ENCODE measurements around the gene OPHN1. TPM values are rescaled to one million over a fixed set of nuclear protein-coding genes. Genes with fewer than 3 reads are reported as not detected.

Gene OPHN1
- total and polyA plus RNA-seq, 2 donors (not counting 3 experiments of a cell fraction or from before 2014, with no cell fraction given): 3.9 to 6.7 TPM

- dilution Hi-C loops (cut with MboI; ENCODE audit: extremely low pct_ligation_motif_present, low sequenced_read_pairs): no loop called here
- Histone ChIP-seq H3K9ac (replicated peaks; ENCODE audit: extremely low read depth, insufficient read depth, low read length) (no peak overlapping the region), H3K27me3 (ENCODE audit: control insufficient read depth in 2 of 2, insufficient read depth in 2 of 2, low read length in 2 of 2) (no peaks in the 10 kb centered on the region), H3K79me2 (ENCODE audit: control insufficient read depth, insufficient read depth, low read length) (no peaks in the 10 kb centered on the region), H3K4me3 (replicated peaks in 1 of 3; ENCODE audit: insufficient read depth in 1 of 3, low read depth in 1 of 3, low read length in 3 of 3) (no peak overlapping the region), H3K9me1 (replicated peaks; ENCODE audit: control insufficient read depth, extremely low read depth, insufficient read depth, low read length) (no peaks in the 10 kb centered on the region), H3K4me1 (ENCODE audit: control insufficient read depth, extremely low read depth, insufficient read depth, low read length) (no peaks in the 10 kb centered on the region), H4K20me1 (replicated peaks; ENCODE audit: control insufficient read depth, extremely low read depth, insufficient read depth, low read length) (no peaks in the 10 kb centered on the region), H3K36me3 (ENCODE audit: control insufficient read depth in 2 of 2, extremely low read depth in 1 of 2, insufficient read depth in 2 of 2, low read length in 2 of 2) (no peaks in the 10 kb centered on the region), H3K27ac (ENCODE audit: insufficient read depth, low read depth, low read length) (no peak overlapping the region), H3K9me3 (replicated peaks; ENCODE audit: control insufficient read depth, insufficient read depth, low read length) (no peaks in the 10 kb centered on the region), H3K4me2 (ENCODE audit: insufficient read depth, low read length) (no peak overlapping the region), H2AFZ (ENCODE audit: low read depth, low read length) (no peak overlapping the region)
- intact Hi-C loops (cut with micrococcal nuclease): no loop called here
- TF ChIP-seq CTCF (IDR thresholded peaks at IDR 0.05; ENCODE audit: extremely low read depth in 1 of 2, insufficient read depth in 1 of 2, low read depth in 1 of 2, low read length in 2 of 2): no peak
- no peak for TF ChIP-seq MAX (IDR thresholded peaks at IDR 0.05; ENCODE audit: insufficient read depth, insufficient read length)
- no peak for TF ChIP-seq FOS (IDR thresholded peaks at IDR 0.05; ENCODE audit: borderline replicate concordance, insufficient read depth, low read length)
- TF ChIP-seq EZH2 (IDR thresholded peaks at IDR 0.05; ENCODE audit: borderline replicate concordance, low read depth, low read length, severe bottlenecking): no peak
- BruUV-seq (replicated peaks): no TSS peak
- DNase-seq (ENCODE audit: low read depth, low spot score): no peak
- FAIRE-seq: no peak
- ChIA-PET CTCF (no interaction called here), POLR2A (no interaction called here)
Measured at GRCh38 chrX:68261060-68261672, 172.1 kb downstream of the OPHN1 start.

GRCh38 chrX:68256990-68257389, 176.3 kb downstream of the OPHN1 start:
- TF ChIP-seq CTCF (IDR thresholded peaks at IDR 0.05; ENCODE audit: extremely low read depth in 1 of 2, insufficient read depth in 1 of 2, low read depth in 1 of 2, low read length in 2 of 2): no peak
- TF ChIP-seq MYC (IDR thresholded peaks at IDR 0.05; ENCODE audit: low read depth, low read length): no peak
- no peak for TF ChIP-seq POLR2AphosphoS5 (IDR thresholded peaks at IDR 0.05; ENCODE audit: insufficient read depth, low read depth, low read length)
- TF ChIP-seq FOS (IDR thresholded peaks at IDR 0.05; ENCODE audit: borderline replicate concordance, insufficient read depth, low read length): no peak
- no peak for TF ChIP-seq JUN (IDR thresholded peaks at IDR 0.05; ENCODE audit: borderline replicate concordance, insufficient read depth, insufficient read length, low read depth)
- no peak for TF ChIP-seq EZH2 (IDR thresholded peaks at IDR 0.05; ENCODE audit: borderline replicate concordance, low read depth, low read length, severe bottlenecking)
- TF ChIP-seq GATA2 (IDR thresholded peaks at IDR 0.05; ENCODE audit: insufficient read depth, insufficient read length, low read depth, low read length): no peak
- no peak for TF ChIP-seq POLR2A (IDR thresholded peaks at IDR 0.05; ENCODE audit: low read depth, low read length)
- TF ChIP-seq MAX (IDR thresholded peaks at IDR 0.05; ENCODE audit: insufficient read depth, insufficient read length): no peak
- BruUV-seq (replicated peaks): no TSS peak
- FAIRE-seq: no peak
- no peak overlapping the region for H2AFZ ChIP-seq (ENCODE audit: low read depth, low read length)
- no peak overlapping the region for H3K9ac ChIP-seq (replicated peaks; ENCODE audit: extremely low read depth, insufficient read depth, low read length)
- H3K9me1 ChIP-seq (replicated peaks; ENCODE audit: control insufficient read depth, extremely low read depth, insufficient read depth, low read length): no peaks in the 10 kb centered on the region
- no peak for DNase-seq (ENCODE audit: low read depth, low spot score)
- H3K4me1 ChIP-seq (ENCODE audit: control insufficient read depth, extremely low read depth, insufficient read depth, low read length): peaks cover 14% of the 10 kb centered on the region
- no peak overlapping the region for H3K4me2 ChIP-seq (ENCODE audit: insufficient read depth, low read length)
- ChIA-PET POLR2A (no interaction called here), CTCF (interaction anchor here (1.2 kb wide), 1 partner anchor 60 kb away, joined by 3 read pairs; no protein-coding TSS in a partner anchor)
- dilution Hi-C loops (cut with MboI; ENCODE audit: extremely low pct_ligation_motif_present, low sequenced_read_pairs): no loop called here
- H3K27me3 ChIP-seq (ENCODE audit: control insufficient read depth in 2 of 2, insufficient read depth in 2 of 2, low read length in 2 of 2): no peaks in the 10 kb centered on the region
- H4K20me1 ChIP-seq (replicated peaks; ENCODE audit: control insufficient read depth, extremely low read depth, insufficient read depth, low read length): no peaks in the 10 kb centered on the region
- H3K4me3 ChIP-seq (replicated peaks in 1 of 3; ENCODE audit: insufficient read depth in 1 of 3, low read depth in 1 of 3, low read length in 3 of 3): no peak overlapping the region
- H3K27ac ChIP-seq (ENCODE audit: insufficient read depth, low read depth, low read length): no peak overlapping the region
- no peaks in the 10 kb centered on the region for H3K79me2 ChIP-seq (ENCODE audit: control insufficient read depth, insufficient read depth, low read length)
- H3K9me3 ChIP-seq (replicated peaks; ENCODE audit: control insufficient read depth, insufficient read depth, low read length): no peaks in the 10 kb centered on the region
- no peaks in the 10 kb centered on the region for H3K36me3 ChIP-seq (ENCODE audit: control insufficient read depth in 2 of 2, extremely low read depth in 1 of 2, insufficient read depth in 2 of 2, low read length in 2 of 2)
- intact Hi-C loops (cut with micrococcal nuclease): no loop called here

All from endothelial cell of umbilical vein (primary cell).